ENCODE measurements around the gene LRRC75A. TPM values are rescaled to one million over a fixed set of nuclear protein-coding genes. Genes with fewer than 3 reads are reported as not detected.
"Not testable (repeated sequence)": the region's sequence is repeated elsewhere in the genome, so short reads cannot be mapped to it uniquely, and the experiment has no call there.

LRRC75A gene, protein sequence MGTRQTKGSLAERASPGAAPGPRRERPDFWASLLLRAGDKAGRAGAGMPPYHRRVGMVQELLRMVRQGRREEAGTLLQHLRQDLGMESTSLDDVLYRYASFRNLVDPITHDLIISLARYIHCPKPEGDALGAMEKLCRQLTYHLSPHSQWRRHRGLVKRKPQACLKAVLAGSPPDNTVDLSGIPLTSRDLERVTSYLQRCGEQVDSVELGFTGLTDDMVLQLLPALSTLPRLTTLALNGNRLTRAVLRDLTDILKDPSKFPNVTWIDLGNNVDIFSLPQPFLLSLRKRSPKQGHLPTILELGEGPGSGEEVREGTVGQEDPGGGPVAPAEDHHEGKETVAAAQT
- 11.0 TPM for total RNA-seq

DNA sequence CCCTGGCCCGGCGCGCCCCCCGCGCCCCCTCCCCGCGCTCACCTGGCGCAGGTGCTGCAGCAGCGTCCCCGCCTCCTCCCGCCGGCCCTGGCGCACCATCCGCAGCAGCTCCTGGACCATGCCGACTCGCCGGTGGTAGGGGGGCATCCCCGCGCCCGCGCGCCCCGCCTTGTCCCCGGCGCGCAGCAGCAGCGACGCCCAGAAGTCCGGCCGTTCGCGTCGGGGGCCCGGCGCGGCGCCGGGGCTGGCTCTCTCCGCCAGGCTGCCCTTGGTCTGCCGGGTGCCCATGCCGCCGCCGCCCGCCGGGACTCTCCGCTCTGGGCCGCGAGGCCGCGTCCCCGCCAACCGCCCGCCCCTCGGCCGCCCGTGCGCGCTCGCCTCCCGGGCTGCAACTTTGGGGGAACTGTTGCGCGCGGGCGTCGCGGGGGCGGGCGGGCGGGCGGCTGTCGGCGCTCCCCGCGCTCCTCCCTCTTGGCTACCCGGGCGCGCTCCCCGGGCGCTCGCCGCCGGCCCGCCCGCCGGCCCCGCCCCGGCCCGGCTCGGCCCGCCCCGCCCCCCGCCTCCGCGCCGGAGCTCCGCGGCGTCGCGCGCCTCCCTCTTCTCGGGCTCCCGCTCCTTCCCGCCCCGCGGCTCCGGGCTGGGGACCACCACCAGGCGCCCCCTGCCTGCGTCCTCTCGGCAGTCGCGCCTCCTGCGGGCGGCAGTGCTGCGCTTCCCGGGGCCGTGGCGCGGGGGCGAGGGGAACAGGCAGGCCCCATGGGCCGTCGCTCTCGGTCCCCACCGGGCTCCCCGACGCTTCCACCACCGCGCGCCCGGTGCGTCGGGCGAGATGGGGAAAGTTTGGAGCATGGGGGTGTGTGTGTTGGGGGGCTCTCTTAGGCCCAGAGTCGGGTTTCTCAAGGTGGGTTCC is at the start of gene LRRC75A:
LRRC75A (minus strand) TSS at position 491 of the 910 bp plus-strand sequence; CDS start at position 288, 203 bp downstream.
- DNase-seq (ENCODE audit: low read depth in 2 of 3, low spot score in 2 of 3) = peak; percentile 28 to 56 (median 55)

DNA sequence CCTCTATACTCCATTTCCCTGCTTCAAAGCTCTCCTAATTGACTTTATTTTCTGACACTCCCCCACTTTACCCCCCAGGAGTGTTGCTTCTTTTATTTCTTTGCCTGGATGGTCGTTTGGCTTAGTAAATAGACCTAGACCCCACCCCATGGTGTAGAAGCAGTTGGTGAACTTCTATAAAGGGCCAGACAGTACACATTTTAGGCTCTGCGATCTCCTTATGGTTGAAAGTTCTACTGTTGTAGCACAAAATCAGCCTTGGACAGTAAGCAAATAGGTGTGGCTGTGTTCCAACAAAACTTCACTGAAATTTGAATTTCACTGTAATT is 45.1 kb upstream of the LRRC75A start:
- DNase-seq (ENCODE audit: low read depth in 2 of 3, low spot score in 2 of 3) = no peak

DNA sequence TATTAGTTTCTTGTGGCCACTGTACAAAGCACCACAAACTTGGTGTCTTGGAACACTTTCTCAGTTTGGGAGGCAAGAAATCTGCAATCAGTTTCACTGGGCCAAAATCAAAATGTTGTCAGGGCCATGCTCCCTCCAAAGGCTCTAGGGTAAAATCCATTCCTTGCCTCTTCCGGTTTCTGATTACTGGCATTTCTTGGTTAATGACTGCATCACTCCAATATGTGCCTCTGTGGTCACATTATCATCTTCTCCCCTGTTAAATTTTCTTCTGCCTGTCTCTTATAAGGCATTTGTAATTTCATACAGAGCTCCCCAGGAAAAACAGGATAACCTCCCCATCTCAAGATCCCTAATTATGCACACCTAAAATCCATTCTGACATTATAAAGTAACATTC is 42.2 kb upstream of the LRRC75A start:
- DNase-seq (ENCODE audit: low read depth in 2 of 3, low spot score in 2 of 3) = no peak

DNA sequence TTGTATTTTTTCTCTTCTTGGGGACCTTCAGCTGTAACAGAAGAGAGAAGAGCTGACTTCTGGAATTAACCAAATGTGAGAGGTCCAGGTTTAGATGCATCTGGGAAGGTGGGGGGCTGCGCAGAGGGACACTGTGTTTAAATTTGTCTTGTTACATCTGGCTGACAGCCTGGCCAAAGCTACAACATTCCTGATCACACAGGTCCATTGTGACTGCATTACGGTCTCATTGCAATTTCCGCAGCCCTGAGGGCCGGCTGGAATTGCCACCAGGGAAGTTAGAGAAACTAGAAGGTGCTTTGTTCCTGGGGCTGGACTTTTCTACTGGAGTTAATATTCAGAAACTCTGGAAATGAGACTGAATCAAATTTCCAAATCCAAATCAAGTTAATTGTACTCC is 37.9 kb upstream of the LRRC75A start:
- DNase-seq (ENCODE audit: low read depth in 2 of 3, low spot score in 2 of 3) = no peak

DNA sequence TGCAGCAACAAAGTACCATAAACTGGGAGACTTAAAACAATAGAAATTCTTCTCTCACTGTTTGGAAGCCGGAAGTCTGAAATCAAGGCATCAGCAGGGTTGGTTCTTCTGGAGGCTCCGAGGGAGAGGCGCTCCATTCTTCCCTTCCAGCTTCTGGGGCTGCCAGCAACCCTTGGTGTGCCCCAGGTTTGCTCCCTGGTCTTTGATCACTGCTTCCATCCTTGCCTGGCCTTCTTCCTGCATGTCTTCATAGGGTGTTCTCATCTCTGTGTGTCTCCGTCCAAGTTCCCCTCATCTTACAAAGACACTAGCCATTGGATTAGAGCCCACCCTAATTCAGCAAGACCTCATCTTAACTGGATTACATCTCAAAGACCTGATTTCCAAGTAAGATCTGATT is 35.3 kb upstream of the LRRC75A start:
- no peak for DNase-seq (ENCODE audit: low read depth in 2 of 3, low spot score in 2 of 3)

DNA sequence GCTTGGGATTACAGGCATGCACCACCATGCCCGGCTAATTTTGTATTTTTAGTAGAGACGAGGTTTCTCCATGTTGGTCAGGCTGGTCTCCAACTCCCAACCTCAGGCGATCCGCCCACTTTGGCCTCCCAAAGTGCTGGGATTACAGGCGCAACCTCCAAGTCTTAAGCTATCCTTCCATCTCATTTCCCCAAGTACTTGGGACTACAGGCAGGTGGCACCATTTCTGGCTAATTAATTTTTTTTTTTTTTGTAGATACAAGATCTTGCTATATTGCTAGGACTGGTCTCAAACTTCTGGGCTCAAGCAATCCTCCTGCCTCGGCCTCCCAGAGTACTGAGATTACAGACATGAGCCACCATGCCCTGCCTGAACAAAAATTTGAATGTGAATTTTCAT is 33.6 kb upstream of the LRRC75A start:
- DNase-seq (ENCODE audit: low read depth in 2 of 3, low spot score in 2 of 3) = not testable (repeated sequence)

DNA sequence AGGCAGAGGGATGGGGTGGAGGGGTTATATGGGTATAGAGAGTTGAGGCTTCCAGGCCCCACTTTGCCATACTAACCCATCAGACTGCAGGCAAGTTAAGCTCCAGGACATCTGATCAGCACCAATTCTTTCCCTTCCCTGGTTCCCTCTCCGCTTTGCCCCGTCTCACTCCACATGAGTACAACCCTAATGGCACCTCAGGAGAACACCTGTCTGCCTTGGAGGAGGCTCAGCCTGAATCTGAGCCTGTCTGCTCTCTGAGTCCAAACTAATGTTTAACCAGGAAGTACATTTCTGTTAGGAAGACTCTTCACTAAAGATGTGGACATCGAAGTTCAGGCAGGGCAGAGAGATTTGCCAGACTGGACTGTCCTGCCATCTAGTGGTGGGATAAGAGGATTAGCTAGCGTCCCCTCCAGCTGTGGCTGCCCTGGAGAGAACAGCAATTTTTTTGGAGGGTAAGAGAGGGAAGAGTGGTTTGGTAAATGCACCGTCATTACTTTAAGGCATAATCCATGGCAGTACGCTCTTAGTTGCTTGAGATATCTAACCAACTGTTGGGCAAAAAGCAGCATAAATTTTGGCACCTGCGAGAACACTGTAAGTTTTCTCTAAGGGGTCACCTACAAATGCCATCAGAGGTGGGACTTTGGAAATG is 29.2 kb upstream of the LRRC75A start:
- peak; percentile 40 to 94 (median 83) for DNase-seq (ENCODE audit: low read depth in 2 of 3, low spot score in 2 of 3)

DNA sequence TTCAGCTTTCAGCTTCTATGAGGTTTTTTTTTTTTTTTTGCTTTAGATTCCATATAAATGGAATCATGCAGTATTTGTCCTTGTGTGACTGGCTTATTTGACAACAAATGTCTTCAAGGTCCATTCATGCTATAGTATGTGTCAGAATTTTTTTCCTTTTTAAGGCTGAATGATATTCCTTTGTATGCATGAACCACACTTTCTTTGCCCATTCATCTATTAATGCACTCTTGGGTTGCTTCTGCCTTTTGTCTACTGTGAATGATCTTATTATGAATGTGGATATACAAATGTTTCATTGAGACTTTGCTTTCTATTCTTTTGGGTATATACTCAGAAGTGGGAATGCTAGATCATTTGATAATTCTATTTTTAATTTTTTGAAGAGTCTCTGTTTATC is 27.0 kb upstream of the LRRC75A start:
- no peak for DNase-seq (ENCODE audit: low read depth in 2 of 3, low spot score in 2 of 3)

DNA sequence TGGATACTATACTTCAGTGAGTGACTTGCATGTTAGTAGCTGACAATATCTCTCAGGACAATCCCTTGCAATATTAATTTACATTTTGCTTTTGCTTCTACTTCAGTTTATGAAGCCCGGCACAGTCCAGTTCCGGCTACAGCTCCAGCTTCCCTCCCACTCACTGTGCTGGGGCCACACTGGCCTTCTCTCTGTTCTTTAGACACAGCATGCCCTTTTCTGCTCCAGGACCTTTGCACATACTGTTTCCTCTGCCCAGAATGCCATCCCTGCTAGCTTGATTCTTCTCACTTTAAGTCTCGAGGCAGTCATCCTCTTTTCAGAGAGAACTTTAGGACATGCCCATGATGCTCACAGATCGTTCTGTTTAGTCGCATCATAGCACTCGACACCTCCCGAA is 25.5 kb upstream of the LRRC75A start:
- DNase-seq (ENCODE audit: low read depth in 2 of 3, low spot score in 2 of 3) = no peak

DNA sequence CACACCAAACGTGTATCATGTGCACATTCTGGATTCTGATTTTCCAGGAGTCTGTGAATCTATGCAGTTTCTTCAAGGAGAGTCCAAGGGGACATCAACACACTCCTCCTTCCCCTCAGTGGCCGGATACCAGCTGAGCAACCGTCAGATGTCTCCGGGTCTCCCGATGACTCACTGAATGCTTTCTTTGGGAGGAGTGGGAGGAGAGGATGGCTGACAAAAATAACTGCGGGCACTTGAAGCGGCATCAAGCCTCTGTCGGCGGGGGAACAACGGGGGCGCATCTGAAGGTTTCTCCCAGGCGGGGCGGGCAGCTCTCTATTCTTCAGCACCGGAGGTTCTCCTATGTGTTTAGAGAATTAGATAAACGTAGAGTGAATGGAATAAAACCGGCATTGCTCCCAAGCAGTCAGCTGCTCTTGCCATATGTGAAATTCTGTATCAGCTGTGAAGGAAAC is 24.6 kb upstream of the LRRC75A start:
- DNase-seq (ENCODE audit: low read depth in 2 of 3, low spot score in 2 of 3) = no peak

DNA sequence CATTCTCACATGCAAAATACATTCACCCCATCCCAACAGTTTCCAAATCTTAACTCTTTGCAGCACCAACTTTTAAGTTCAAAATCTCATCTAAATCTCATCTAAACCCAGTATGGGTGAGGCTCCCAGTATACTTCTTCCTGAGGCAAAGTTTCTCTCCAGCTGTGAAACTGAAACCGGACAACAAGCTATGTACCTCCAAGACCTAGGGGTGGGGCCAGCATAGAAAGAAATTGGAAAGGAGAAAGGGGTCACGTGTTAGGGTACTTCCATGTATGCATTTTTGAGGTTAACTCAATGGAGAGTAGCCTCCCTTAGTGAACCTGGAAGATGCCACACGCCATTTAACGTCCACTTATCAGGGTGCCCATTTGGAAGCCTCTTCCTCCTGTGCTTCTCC is 23.9 kb upstream of the LRRC75A start:
- peak in 1 of 3 donors; percentile 13 for DNase-seq (ENCODE audit: low read depth in 2 of 3, low spot score in 2 of 3)

DNA sequence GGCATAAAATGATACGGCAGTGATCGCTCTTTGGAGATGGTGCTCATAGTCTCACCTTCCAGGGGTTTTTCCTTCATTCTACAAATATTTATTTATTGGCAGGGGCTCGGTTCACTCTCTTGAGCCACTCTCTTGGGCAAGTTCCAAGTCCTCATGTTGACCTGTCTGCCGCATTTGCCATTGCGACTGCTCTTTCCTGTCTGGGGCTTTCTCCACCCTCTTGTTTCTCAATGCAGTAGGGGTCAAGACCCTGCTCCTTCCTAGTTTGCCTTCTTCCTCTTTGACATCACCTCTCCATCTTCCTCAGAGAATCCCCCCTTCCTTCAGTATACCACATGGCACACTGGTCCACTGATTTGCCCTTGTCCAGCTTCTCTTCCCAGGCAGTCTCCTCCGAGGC is 21.9 kb upstream of the LRRC75A start:
- DNase-seq (ENCODE audit: low read depth in 2 of 3, low spot score in 2 of 3) = no peak

DNA sequence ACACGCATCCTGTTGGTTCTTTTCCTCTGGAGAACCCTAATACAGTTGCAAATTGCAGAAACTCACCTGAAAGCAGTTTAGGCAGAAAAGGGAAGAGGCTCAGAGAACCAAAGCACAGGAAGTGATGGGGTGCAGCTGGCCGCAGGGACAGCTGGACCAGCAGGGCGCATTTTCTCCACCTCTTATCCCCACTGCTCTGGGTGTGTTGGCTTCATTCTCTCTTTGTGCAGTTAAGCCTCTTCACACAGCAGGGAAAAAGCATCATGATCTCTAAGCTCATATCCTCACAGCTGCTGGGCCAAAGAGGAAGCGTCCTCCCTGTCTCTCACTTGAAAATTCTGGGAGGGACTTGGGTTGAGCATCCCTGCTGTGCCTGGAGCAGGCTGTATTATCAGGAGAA is 20.0 kb upstream of the LRRC75A start:
- DNase-seq (ENCODE audit: low read depth in 2 of 3, low spot score in 2 of 3) = peak in 1 of 3 donors; percentile 60

DNA sequence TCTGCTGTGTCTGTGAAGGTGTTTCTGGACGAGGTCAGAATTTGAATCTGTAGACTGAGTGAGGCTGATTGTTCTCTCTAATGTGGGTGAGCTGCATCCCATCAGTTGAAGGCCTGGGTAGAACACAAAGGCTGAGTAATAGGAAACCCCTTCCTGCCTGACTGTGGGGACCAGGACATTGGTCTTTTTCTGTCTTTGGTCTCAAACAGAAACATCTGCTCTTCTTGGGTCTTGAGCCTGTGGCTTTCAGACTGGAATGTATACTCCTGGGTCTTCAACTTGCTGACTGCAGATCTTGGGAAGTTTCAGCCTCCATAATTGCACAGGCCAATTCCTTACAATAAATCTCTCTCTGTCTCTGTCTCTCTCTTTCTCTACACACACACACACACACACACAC is 19.6 kb upstream of the LRRC75A start:
- DNase-seq (ENCODE audit: low read depth in 2 of 3, low spot score in 2 of 3) = no peak

DNA sequence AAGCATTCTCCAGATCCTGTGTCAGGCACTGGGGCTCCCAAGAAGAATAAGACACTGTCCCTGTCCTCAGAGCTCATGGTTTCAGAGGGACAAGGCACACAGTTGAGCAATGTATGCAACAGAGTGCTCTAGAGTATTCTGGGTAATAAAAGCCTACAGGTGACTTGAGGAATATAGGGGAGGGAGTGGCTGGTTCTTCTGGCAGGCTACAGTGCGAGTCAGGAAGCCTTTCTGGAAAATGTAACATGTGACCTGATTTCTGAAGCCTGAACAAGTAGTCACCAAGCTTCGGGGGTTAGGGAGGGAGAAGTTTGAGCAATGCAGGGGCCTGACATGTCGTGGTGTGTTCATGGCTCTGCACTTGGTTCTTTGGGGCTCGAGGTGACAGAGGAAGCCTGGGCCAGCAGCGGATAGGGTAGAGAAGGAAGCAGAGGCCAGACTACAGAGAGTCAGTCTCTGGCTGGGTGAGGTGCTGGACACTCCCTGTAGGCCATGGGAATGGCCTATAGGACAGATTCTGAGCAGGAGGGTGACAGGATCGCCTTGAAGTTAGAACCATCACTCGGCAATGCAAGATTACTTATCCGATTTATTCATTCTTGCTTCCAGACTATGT is 16.0 kb upstream of the LRRC75A start:
- no peak for DNase-seq (ENCODE audit: low read depth in 2 of 3, low spot score in 2 of 3)

DNA sequence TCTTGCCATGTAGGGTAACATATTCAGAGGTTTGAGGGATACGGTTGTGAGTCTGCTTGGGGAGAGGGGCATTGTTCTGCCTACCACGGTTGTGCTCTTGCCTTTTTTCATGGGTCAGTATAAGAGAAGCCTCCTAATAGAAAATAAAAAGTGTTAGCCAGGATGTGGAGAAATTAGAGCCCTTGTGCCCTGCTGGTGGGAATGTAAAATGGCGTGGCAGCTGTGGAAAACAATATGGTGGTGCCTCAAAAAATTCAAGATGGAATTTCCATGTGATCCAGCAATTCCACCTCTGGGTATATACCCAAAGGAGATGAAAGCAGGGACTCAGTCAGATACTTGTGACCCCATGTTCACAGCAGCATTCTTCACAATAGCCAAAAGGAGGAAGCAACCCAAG is 14.2 kb upstream of the LRRC75A start:
- DNase-seq (ENCODE audit: low read depth in 2 of 3, low spot score in 2 of 3) = no peak

DNA sequence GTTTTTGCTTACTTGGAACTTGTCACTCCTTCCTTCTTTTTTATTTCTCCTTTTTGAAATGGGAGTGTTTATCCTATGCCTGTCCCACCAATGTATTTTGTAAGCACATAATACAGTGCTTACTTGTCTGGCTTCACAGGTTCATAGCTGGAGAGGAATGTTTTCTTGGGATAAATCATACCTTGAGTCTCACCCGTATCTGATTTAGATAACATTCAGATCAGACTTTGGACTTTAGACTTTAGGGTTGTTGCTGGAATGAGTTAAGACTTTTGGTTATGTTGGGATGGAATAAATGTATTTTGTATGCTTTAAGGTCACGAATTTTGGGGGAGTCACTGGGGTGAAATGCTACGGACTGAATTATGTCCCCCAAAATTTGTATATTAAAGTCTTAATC is 13.0 kb upstream of the LRRC75A start:
- DNase-seq (ENCODE audit: low read depth in 2 of 3, low spot score in 2 of 3) = no peak

DNA sequence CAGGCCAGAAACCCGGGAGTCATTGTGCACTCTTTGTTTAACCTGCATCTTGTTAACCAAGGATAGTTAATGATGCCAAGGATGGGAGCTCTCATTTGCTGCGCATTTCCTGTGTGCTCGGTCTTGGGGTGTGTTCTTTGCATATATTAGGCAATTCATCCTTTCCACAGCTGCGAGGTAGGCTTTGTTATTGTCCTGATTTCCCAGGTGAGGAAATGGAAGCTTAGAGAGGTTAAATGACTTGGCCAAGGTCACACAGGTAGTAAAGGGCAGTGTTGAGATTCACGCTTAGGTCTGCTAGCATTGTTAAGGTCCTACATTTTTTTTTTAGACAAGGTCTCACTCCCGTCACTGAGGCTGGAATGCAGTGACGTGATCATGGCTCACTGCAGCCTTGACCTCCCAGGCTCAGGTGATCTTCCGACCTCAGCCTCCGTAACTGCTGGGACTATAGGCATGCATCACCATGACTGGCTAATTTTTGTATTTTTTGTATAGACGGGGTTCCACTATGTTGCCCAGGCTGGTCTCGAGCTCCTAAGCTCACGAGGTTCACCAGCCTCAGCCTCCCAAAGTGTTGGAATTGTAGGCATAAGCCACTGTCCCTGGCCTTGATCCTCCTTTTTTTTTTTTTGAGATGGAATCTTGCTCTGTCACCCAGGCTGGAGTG is 5.0 kb upstream of the LRRC75A start:
- no peak for DNase-seq (ENCODE audit: low read depth in 2 of 3, low spot score in 2 of 3)

DNA sequence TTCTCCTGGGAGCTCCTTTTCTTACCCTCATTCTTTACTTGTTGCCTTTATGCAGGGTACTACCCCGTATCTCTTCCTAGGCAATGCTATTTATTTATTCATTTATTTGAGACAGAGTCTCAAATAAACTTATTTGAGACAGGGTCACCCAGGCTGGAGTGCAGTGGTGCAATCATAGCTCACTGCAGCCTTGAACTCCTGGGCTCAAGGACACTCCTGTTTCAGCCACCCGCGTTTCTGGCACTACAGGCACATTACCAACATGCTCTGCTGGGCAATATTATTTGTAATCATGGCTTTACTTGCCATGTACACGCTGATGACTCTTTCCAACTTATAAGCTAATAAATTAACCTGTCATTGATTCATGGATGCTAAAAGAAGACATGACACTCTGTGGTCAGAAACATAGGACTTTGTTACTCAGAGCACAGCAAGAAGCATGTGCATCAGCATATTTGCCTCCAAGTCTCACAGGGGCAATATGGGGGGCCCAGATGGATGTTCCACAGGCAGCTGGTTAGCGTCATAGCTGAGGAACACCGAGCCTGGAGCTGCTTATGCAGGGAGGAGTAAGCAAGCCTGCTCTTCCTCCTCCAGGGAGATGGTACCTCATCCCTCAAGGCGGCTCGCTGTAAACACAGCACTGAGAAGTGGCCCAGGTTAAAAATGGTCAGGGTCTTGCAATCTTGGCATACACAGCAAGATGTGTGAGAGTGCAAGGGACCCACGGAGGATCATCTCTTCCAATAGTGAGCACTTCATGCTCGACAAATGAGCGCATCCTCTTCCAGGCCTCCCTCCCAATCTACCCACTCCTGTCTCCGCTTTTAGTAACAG is 4.2 kb upstream of the LRRC75A start:
- no peak for DNase-seq (ENCODE audit: low read depth in 2 of 3, low spot score in 2 of 3)

DNA sequence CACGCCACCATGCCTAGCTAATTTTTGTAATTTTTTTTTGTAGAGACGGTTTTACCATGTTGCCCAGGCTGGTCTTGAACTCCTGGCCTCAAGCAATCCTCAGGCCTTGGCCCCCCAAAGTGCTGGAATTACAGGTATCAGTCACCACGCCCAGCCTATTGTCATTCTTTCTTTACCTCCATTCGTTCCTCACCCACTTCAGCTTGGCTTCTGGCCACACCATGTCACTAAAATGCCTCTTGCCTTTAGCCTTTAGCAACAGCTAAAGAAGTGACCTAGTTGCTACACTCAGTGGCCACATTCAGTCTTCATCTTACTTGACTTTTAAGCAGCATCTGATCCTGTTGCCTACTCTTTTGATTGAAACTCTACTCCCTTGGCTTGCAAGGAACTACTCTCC is 3.6 kb upstream of the LRRC75A start:
- DNase-seq (ENCODE audit: low read depth in 2 of 3, low spot score in 2 of 3) = no peak

All from hematopoietic multipotent progenitor cell (in vitro differentiated cells).